Heart left ventricle (tissue), 16 donors: ENCODE data around the gene PSEN2. TPM values are rescaled to one million over a fixed set of nuclear protein-coding genes. Genes with fewer than 3 reads are reported as not detected.

Experiments
- ATAC-seq, 4 donors: fragments of 200-7000 bp; cut with Tn5 transposase; one replicate each; pipeline ENCODE4 v1.9.1; 2020 to 2022; ENCODE audit warnings: moderate library complexity in 4 of 4, mild to moderate bottlenecking in 3 of 4, moderate number of reproducible peaks in 1 of 4
- DNase-seq, 5 donors: peaks; one replicate each; pipeline ENCODE4 v3.0.0-alpha.2; 2020
- H3K27ac ChIP-seq, 12 donors: fragments of 200-600 bp; sonication (generic) in 4 of 12; one replicate each; pipeline versions ENCODE4 v1.5.0 to v1.8.0; 2016 to 2022; ENCODE audit warnings: mild to moderate bottlenecking in 2 of 12
- H3K27me3 ChIP-seq, 9 donors: fragments of 200-600 bp; sonication (generic) in 2 of 9; one replicate each; pipeline versions ENCODE4 v1.5.1 to v1.8.0; 2016 to 2022; ENCODE audit warnings: mild to moderate bottlenecking in 3 of 9
- H3K36me3 ChIP-seq, 9 donors: fragments of 200-600 bp; sonication (generic) in 2 of 9; one replicate each; pipeline versions ENCODE4 v1.5.0 to v1.8.0; 2018 to 2022; ENCODE audit warnings: mild to moderate bottlenecking in 2 of 9
- H3K4me1 ChIP-seq, 12 donors: fragments of 200-600 bp; sonication (generic) in 4 of 12; one replicate each; pipeline versions ENCODE4 v1.5.0 to v1.8.0; 2016 to 2022; ENCODE audit warnings: mild to moderate bottlenecking in 3 of 12
- H3K4me3 ChIP-seq, 12 donors: fragments of 200-600 bp; sonication (generic) in 4 of 12; one replicate each; pipeline versions ENCODE4 v1.5.0 to v1.8.0; 2017 to 2022; ENCODE audit warnings: mild to moderate bottlenecking in 9 of 12, moderate library complexity in 4 of 12
- H3K9me3 ChIP-seq, 12 donors: fragments of 200-600 bp; sonication (generic) in 4 of 12; one replicate each; pipeline versions ENCODE4 v1.5.0 to v1.8.0; 2016 to 2022; ENCODE audit warnings: mild to moderate bottlenecking in 1 of 12
- CTCF ChIP-seq, 12 donors: fragments of 200-600 bp; sonication (generic) in 4 of 12; IDR thresholded peaks; one replicate each; pipeline versions ENCODE4 v1.5.0 to v1.8.0; 2018 to 2022; ENCODE audit warnings: antibody characterized with exemption in 12 of 12, mild to moderate bottlenecking in 5 of 12
- POLR2A ChIP-seq, 2 donors: fragments of 450-650 bp; IDR thresholded peaks; one replicate each; pipeline ENCODE4 v1.6.1; 2017; ENCODE audit warnings: antibody characterized with exemption in 2 of 2, mild to moderate bottlenecking in 2 of 2, moderate library complexity in 2 of 2
- WGBS, 4 donors: extraction: QIAGEN DNeasy Blood & Tissue Kit in 2 of 4; methylation state at CpG; one replicate each; pipeline versions ENCODE4 v1.1.5 to v1.1.7; 2013 to 2018; 5-methylcytosine and 5-hydroxymethylcytosine counted together
- intact Hi-C, 10 donors: fragments of 100-400 bp; cut with DNase I; formaldehyde crosslinking; loops; one replicate each; pipeline versions ENCODE4 v1.11.1 to v1.14.2; 2022
- polyA plus RNA-seq, 2 donors: library from polyadenylated mRNA; stranded (reverse); fragments of 200-250 nt; gene quantifications; one replicate each; pipeline ENCODE4 v1.2.3, GENCODE V29; 2013
- total RNA-seq, 9 donors: library from RNA; depleted of rRNA in 2 of 9; stranded (reverse); fragments of >200 nt in 2 of 9; fragmentation: NEBNext Ultra II Directional in 3 of 9; extraction: Animal tissue kit (Norgen Biotek cat#: 25700) in 3 of 9; gene quantifications; one replicate each; pipeline versions ENCODE4 v1.1.0 to v1.2.4, GENCODE V29; 2016 to 2023
- donor health status: ischemic (EF 13 %, LVEDD 7.1; RV severe dilation, severe dysfunction).
- donor health status: healthy with polysubstance abuse.
- donor health status: DM: no; HTN: yes; CAD: no.
- donor health status: DM: no; HTN: no; CAD: no.
- donor health status: ischemic (EF 25% LVEDD 6.9; RV normal size, moderate dysfunction).
- donor health status: ischemic (EF 25% LVEDD 5.7; RV mildly dilated, moderate dysfunction).
- donor health status: healthy.
- donor health status: DM: yes; HTN: yes; CAD: no.
- donor health status: ischemic (EF 35%, LVEDD 5.7; RV mildly dilated, moderate dysfunction).
- donor health status: nonischemic (EF 11% LVEDD 7.7; RV severe dilation, severe dysfunction).
- donor health status: DM: yes; HTN: yes; CAD: no.
- donor health status: PGD.
- donor health status: ischemic (EF 29% LVEDD 5.4; RV normal size, mild dysfunction).
- donor health status: nonischemic (EF 23%, LVEDD 6.1; RV moderate dilation, normal function).

Gene PSEN2
- total and polyA plus RNA-seq, 11 donors, result 12.3 to 30.9 (median 19.5) TPM

- Histone ChIP-seq H3K4me3 (no peak overlapping the region), H3K4me1 (peaks cover 3 to 56% (median 38%) of the 10 kb centered on the region in 12 donors)
- intact Hi-C loops, result loop anchor here in 8 of 10 donors (5.0 to 10.0 kb wide), 6 partner anchors 86 to 401 kb away; partner anchors contain the start of genes ITPKB (in 3 of the 8) and STUM (in 3 of the 8)
Measured at GRCh38 chr1:226823643-226824042, 46.8 kb upstream of the PSEN2 start.

GRCh38 chr1:226825037-226825745, 45.2 kb upstream of the PSEN2 start:
- H3K27me3 ChIP-seq, result no peaks in the 10 kb centered on the region
- intact Hi-C loops, result loop anchor here in 9 of 10 donors (5.0 to 10.0 kb wide), 8 partner anchors 83 to 400 kb away; partner anchors contain the start of genes STUM (in 6 of the 9) and ITPKB (in 3 of the 9)
- H3K27ac ChIP-seq, result peak overlapping the region in 1 of 12 donors; percentile 88
- peaks cover 3 to 45% (median 31%) of the 10 kb centered on the region in 12 donors for H3K4me1 ChIP-seq
- WGBS, 4 donors, result 80 to 89% (median 84%) methylated on average over 9 of the region's 9 CpGs
- no peaks in the 10 kb centered on the region for H3K36me3 ChIP-seq
- no peak for ATAC-seq
- no peaks in the 10 kb centered on the region for H3K9me3 ChIP-seq
- H3K4me3 ChIP-seq, result no peak overlapping the region
- no peak for DNase-seq
- TF ChIP-seq CTCF (IDR thresholded peaks at IDR 0.05) (no peak), POLR2A (IDR thresholded peaks at IDR 0.05) (no peak)

More at GRCh38 chr1:226823643-226824042, 46.8 kb upstream of the PSEN2 start:
- no peak for TF ChIP-seq CTCF (IDR thresholded peaks at IDR 0.05)
- no peak for TF ChIP-seq POLR2A (IDR thresholded peaks at IDR 0.05)
- H3K9me3 ChIP-seq, result no peaks in the 10 kb centered on the region
- ATAC-seq, result no peak
- H3K27me3 ChIP-seq, result no peaks in the 10 kb centered on the region
- peak overlapping the region in 1 of 12 donors; percentile 88 for H3K27ac ChIP-seq
- H3K36me3 ChIP-seq, result no peaks in the 10 kb centered on the region
- no peak for DNase-seq
- 94 to 99% (median 97%) methylated on average over 5 of the region's 5 CpGs for WGBS, 4 donors

- intact Hi-C loops, result loop anchor here in 9 of 10 donors (2.0 to 10.0 kb wide), 9 partner anchors 83 to 401 kb away; partner anchors contain the start of genes STUM (in 6 of the 9) and ITPKB (in 4 of the 9)
Measured at GRCh38 chr1:226825746-226826100, 44.7 kb upstream of the PSEN2 start.

More at GRCh38 chr1:226825746-226826100, 44.7 kb upstream of the PSEN2 start:
- Histone ChIP-seq H3K4me1 (peaks cover 3 to 39% (median 28%) of the 10 kb centered on the region in 12 donors), H3K4me3 (no peak overlapping the region), H3K27me3 (no peaks in the 10 kb centered on the region), H3K36me3 (no peaks in the 10 kb centered on the region), H3K9me3 (no peaks in the 10 kb centered on the region), H3K27ac (peak overlapping the region in 1 of 12 donors; percentile 14)
- TF ChIP-seq CTCF (IDR thresholded peaks at IDR 0.05) (no peak), POLR2A (IDR thresholded peaks at IDR 0.05) (no peak)
- DNase-seq, result no peak
- ATAC-seq, result no peak
- WGBS, 4 donors, result 96% methylated on average over 3 of the region's 3 CpGs
